HG02798 (cell line): ENCODE results near the gene CHMP2B.
A peak's percentile ranks its signal among the peaks of the same experiment; 100 is the strongest.
"Not testable (repeated sequence)": the region's sequence is repeated elsewhere in the genome, so short reads cannot be mapped to it uniquely, and the experiment has no call there.

Experiments
- ATAC-seq: cut with Tn5 transposase; IDR thresholded peaks from one replicate; pipeline ENCODE4 v1.9.1; 2021; ENCODE audit warnings: mild to moderate bottlenecking; ENCODE audit not compliant: unreplicated experiment, poor library complexity

Gene CHMP2B

DNA sequence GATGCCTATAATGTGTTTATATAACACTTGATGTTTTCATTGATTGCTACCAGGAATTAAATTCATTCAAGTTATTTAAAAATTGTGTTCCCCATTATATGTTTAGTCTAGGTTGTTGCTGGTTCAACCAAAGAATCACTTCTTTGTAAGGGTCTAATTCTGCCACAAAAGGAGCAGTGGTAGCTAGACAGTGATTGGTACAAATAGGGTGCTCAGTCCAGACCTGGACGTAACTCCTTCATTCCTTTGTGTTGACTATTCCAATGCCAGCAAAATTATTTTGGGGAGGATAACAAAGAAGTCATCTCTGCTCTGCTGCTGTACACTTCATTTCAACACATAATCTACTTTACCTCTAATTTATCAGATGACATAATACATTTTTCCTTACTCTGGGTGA, 1.2 kb downstream of the CHMP2B start:
- ATAC-seq: no peak

DNA sequence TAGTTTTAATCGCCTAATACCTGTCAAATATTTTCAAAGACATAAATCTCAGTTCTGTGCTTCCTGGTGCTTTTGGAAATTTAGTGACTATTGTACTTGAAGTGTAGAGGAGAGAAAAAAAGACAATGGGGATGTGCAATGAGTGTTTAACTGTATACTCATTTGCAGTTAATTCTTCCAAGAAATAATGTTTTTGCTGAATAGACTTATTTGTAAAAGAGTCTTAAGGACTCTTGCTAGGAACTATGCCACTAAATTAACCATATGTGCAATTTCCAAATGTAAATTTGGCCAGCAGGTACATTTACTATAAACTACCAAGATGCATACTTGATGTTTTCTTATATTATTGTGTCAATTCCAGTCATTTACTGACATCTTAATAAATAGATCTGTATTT, 2.0 kb downstream of the CHMP2B start:
- ATAC-seq: no peak

DNA sequence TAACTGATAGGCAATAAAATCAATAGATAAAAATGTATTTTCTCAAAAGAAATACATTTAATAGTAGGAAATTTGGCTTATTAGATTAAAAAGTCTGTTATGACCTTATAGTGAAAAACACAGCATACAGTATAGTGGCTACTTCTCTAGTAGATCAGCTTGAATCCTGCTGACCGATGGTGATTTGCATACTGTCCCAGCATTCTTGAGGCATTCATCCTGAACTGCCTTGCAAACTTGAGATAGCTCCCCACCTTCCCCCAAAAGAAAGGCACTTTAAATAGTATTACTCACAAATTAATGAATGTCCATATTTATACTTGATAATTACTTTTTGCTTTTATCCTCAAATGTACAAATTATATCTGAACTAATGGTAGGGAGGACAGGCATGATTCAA, 6.7 kb downstream of the CHMP2B start:
- no peak for ATAC-seq

DNA sequence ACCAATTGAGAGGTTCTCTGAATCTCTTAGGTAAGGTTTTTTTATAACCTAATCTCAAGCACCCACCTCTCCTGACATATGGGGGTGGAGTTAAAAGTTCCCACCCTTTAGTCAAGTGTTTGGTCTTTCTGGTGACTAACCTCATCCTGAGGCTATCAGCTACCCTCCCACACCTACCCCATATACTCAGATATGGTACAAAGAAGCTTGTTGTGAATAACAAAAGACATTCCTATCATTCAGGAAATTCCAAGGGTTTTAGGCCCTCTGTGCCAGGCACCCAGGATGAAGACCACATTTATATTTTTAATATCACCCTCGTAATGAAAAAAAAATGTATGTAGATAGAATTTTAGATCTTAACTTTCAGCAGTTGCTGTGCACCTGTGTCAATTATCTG, 9.0 kb downstream of the CHMP2B start:
- no peak for ATAC-seq

DNA sequence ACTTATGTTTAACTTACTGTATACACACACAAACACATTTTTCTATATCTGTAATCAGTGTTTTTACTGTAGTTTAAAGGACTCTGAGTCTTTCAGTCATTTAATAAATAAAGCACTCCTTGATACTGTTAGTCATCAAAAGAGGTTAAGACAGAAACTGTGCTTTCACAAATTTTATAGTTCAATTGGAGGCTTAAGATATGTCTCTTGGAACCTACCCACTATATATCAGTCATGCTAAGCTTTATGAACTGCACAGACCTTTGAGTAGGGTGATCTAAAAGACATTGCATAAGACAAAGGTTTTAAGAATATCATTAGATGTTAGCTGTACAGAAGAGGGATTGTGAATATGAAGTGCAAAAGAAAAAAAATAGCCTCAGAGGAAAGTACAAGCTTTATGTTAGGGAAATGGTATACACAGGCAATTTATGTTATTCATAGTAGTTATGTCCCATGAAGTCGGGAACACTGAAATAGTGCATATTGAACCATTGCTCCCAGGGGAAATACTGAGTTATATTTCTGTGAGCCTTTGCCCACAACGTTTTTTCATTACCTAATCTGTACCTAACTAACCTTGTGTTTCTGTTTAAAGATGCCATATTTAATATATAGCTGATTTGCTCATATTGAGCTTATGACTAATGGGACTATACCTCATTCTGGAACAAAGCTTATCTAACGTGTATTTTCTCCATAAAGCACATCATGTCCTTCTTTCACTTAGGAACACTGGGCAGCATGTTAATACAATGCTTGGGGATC, 19.7 kb downstream of the CHMP2B start:
- no peak for ATAC-seq

DNA sequence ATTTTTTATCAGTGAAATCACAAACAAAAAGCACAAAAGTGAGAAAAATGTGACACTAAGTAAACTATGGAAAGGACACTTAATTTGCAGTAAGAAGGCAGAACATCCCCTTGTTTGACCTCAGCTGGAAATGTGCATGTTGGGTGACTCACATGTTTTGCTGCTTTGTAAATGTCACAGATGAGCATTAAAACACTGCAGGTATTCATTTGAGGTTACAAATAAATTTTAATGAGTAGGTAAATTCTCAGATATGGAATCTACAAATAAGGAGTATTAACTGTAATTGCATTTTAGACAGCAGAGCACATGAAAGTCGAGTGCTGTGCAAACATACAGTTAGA, 20.3 kb downstream of the CHMP2B start:
- ATAC-seq: no peak

DNA sequence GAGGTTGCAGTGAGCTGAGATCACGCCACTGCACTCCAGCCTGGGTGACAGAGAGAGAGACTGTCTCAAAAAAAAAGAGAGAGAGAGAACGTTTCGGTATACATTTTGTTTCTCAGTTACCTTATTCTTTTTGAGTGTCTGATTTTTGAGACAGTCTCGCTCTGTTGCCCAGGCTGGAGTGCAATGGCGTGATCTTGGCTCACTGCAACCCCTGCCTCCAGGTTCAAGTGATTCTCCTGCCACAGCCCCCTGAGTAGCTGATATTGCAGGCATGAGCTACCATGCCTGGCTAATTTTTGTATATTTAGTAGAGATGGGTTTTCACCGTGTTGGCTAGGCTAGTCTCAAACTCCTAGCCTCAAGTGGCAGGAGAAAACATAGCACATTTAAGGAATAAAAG, 21.1 kb downstream of the CHMP2B start:
- ATAC-seq: not testable (repeated sequence)

DNA sequence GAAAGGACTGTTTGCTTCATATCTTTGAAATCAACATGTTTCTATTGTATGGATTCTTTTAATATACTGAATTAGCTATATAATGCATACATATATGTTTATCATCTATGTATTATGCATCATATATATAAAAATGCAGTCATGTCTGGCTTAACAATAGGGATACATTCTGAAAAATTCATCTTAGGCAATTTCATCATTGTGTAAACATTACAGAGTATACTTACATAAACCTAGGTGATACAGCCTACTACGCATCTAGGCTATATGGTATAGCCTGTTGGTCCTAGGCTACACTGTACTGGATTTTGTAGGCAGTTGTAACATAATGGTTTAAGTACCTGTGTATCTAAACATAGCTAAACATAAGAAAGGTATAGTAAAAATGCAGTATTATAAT, 21.7 kb downstream of the CHMP2B start:
- ATAC-seq: no peak

DNA sequence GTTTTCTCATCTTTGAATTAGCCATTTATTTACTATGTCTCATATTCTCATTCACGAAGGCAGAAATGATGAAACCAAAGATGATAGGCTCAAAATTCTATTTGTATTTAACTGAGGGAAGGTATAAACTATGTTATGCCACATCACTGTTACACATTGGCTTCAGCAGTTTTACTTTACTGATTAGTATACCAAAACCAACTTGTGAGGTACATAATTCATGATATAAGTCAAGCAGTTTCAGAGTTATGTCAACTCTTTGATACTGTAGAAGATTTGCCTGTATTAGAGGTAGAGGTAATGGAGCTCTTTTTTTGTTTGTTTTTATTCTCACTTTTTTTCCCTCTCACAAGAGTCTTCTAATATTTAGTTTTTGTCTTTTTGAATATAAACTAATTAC, 22.9 kb downstream of the CHMP2B start:
- no peak for ATAC-seq

DNA sequence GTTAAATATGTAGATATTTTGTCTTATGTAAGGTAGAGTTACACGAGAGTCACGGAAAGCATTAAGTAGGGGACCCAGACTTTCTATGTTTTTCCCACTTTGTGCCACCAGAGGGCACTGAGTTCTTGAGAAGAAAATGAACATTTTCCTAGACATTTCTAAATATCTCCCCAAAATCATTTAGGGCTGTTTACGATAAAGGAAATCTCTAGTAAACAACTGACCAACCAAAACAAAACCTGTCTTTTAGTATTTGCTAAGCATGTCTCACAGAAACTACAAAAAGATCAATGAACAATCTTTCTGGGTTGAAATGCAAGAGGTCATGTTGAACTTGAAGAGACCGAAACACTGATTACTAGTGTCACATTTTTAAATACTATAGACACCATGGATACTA, 33.2 kb downstream of the CHMP2B start:
- ATAC-seq: peak; percentile 84

DNA sequence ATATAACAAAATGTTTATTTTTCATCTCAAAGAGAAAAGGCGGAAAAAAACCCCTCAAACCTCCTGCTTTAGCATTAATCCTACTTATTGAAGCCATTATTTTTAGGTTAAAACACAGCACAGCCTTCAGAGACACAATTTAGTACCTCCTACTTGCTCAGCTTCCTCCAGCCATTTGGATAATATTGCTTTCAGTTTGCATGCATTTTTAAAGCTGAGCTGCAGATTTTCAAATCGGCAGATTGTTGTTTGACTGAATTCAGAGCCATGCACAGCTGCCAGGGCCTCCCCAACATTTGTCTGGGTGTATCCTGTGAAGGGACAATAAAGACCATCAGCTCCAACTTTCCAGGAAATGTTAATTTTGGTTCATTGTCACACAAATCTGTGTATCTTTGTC, 34.8 kb downstream of the CHMP2B start:
- no peak for ATAC-seq

DNA sequence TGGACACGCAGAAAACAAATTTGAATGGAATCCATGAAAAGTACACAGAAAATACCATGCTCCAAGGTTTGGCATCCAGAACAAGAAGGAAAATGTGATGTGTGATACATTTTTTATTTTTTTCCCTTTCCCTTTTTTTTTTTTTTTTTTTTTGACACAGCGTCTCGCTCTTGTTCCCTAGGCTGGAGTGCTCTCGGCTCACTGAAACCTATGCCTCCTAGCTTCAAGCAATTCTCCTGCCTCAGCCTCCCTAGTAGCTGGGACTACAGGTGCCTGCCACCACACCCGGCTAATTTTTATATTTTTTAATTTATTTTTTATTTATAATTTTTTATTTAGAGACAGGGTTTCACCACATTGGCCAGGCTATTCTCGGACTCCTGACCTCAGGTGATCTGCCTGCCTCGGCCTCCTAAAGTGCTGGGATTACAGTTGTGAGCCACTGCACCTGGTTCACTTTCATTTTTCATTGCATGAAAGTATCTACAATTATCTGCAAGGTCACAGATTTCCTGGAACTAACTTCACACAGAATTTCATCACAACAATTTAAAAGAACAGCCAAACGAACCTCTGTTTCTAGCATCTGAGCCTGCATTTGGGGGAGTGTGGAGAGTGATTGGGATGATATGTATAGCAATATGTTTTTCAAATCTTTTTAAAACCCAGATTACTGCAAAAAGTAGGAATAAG, 41.0 kb downstream of the CHMP2B start:
- ATAC-seq: no peak

DNA sequence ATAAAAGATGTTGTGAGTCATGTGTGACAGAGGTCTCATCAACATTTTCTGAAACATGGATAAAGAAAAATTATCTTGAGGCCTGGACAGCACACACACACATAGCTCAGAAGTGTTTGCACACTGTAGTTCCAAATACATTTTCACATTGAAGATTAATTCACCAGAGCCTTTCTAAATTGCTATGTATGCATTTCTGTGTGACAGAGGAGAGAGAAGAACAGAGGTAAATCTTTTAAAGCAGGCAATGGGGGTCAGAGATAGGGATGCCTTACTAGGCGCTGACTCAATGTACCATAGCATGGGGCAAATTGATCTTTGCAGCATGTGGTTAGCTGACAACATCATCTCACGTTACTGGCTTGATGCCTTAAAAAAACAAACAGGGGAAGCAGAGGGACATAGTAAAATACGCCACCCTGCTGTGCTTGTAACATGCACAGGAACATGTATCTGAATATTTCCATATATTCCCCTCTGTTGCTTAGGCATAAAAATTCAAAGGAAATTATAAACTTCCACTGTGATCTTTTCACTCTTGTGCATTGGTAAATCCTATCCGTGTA, 41.6 kb downstream of the CHMP2B start:
- ATAC-seq: no peak

DNA sequence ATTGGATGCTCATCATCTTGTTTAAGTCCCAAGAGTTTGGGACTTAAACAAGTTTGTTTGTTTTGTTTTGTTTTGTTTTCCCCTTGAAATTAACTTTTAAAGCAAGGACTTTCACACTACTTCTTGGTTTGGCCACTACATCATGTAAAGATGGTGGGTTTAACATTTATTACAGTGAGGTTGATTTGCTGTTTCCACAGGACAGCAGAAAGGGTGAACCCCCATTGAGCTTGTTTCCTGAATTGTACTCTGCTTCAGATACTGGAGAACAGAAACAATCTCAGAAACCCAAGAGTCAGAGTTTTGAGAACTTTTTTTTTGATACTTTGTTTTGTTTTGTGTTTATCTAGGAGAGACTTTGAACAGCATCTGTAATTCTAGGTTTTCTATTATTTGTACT, 42.6 kb downstream of the CHMP2B start:
- no peak for ATAC-seq

DNA sequence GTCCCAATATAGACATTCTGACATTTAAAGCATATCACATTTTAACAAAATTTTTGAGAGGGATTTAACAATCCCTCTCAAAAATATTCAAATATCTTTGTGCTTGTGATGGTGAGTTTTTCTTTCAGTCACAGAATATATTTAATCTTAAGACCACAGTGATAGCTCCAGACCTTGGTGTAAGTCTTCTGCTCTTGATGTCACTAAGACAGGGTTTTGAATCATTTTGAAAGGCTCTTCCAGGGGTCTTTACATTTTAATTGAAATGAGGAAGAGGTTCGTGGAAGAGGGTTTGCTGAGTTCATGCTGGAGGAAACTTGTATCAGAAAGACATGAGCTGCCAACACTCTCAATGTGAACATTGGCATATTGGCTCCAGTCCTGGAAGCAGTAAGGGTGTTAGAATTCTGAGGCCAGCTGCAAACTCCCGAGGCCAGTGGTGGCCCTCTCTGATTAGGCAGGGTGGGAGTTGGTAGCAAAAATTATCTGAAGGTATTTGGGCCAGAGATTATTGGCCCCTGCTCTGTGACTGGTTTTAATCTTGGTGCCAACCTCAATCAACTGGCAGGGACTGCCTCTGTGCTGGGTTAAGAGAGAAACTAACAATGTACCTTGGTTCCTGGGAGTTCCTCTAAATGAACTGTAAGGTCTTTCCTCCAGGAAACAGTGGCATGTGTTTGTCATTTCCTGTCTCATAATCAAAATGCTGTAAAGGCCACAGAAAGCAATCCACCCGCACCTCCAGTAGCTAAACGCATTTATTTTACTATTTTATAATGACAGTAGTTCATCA, 44.0 kb downstream of the CHMP2B start:
- ATAC-seq: no peak

DNA sequence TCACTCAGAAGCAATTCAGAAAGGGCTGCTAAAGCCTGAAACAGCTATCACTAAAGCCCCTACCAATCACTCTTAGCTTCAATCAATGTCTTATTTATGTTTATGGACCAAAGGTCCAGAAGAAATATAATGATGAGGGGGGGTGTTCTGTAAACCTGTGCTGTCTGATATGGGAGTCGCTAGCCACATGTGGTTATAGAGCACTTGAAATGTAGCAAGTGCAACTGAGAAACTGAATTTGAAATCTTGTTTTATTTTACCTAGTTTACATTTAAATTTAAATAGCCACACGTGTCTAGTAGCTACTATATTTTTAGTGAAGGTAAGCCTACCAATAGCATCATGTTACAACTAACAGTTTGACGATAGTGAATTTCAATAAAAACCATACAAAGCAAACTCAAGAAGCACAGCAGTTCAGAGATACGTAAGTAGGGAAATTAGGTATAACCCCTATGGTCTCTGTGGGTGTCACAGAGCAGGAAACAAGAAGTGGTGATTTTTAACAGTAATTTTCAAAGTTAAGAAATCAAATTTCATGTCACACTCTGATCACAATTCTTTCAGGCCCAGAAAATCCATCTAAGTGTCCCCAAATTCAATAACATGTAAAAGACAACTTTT, 45.7 kb downstream of the CHMP2B start:
- ATAC-seq: peak; percentile 92

DNA sequence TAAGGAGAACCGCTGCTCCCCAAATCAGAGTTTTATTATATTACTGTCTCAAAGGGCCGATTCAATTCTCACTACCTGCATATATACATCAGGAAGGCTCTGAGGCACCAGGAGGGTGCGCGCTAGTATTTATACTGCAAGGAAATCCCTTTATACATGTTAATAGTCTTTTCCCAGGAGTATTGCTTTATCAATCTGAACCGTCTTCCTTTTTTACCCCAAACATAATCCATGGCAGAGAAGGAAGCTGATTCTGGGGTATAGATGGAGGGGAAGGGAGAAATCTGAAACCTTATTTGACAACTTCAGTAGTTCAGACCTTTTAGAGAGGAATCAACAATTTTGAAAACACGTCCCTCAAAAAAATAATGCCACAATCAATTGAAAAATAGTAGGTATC, 49.4 kb downstream of the CHMP2B start, which contains the start of gene POU1F1:
Gene POU1F1 (minus strand): TSS at position 101 of the 400 bp plus-strand sequence. CDS start 122 bp downstream, outside the sequence.
- ATAC-seq: no peak

DNA sequence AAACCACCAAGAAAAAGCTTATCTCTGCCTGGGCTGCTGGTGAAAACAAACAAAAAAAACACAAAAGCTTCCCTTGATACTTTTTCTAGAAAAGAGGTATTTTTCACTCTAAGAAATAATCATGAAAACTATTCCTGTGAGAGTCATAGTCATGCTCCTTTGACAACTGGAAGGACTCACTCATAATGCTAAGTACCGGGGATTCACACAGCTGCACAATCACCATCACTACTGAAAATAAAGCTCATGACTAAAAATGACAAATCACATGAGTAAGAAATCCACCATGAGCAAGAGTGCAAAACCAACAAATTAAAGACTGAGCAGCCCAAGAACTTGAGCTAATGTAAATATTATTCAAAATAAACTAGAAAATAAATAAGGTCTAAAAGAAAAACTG, 59.9 kb downstream of the CHMP2B start:
- ATAC-seq: peak; percentile 60

DNA sequence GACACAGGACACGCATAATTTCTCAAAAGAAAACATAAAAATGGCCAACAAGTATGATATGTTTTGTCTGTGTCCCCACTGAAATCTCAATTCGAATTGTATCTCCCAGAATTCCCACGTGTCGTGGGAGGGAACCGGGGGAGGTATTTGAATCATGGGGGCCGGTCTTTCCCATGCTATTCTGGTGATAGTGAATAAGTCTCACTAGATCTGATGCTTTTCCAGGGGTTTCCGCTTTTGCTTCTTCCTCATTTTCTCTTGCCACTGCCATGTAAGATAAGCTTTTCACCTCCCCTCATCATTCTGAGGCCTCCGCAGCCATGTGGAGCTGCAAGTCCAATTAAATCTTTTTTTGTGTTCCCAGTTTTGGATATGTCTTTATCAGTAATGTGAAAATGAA, 61.3 kb downstream of the CHMP2B start:
- no peak for ATAC-seq

DNA sequence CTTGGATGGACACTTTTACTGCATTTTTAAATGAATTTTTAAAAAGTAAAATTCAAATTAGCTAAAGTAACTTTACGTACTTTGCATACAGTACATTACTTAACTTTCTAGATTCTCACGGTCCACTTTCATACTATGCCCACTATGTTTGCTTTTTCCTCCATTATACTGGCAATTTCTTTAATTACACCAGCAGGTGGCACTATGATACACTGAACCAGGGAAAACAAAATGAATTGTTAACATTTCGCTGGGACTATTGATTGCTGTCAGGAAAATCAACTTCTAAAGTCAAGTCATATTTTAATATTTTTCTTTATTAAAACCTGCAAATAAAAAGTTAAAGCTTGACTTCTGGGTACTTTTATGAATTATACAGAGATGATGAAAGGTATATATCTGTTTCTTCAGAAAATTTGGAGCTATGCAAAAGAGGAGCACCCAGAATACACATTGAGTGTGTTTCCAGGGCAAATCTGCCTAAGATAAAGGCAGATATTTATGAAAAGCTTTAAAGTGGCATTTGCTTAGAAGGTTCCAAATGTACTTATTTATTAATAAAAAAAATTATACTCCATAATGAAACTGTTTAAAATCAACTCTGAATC, 71.1 kb downstream of the CHMP2B start:
- ATAC-seq: peak; percentile 85
